A673 (cell line): Measurements from ENCODE around the gene ARRB1. TPM values are rescaled to one million over a fixed set of nuclear protein-coding genes. Genes with fewer than 3 reads are reported as not detected.

Experiments used
- BruUV-seq: library from RNA; stranded (reverse); fragments of 400-500 nt; replicated peaks from 2 replicates; lab custom pipeline; 2021; lab: Mats Ljungman, UMichigan
- CTCF ChIA-PET: fragments of 300-600 bp; sonication (Branson Sonifier 250); formaldehyde crosslinking; loops from one replicate; lab custom pipeline; 2022; ENCODE audit warnings: antibody characterized with exemption; lab: Charles Lee
- POLR2A ChIA-PET: fragments of 300-600 bp; sonication (Branson Sonifier 250); formaldehyde crosslinking; loops from one replicate; lab custom pipeline; 2022; ENCODE audit warnings: antibody characterized with exemption; ENCODE audit not compliant: low non-redundant PET; lab: Charles Lee
- DNase-seq: peaks from one replicate; pipeline ENCODE4 v3.0.0-alpha.2; 2015; ENCODE audit warnings: low spot score
- H3K27ac ChIP-seq: fragments of 200-600 bp; sonication (generic); 2 replicates; pipeline ENCODE4 v1.5.1; 2016; ENCODE audit warnings: mixed run types, low read depth, mild to moderate bottlenecking, mixed read lengths, antibody characterized with exemption, low read length; ENCODE audit not compliant: poor library complexity, severe bottlenecking
- H3K27me3 ChIP-seq: fragments of 200-600 bp; sonication (generic); replicated peaks from 2 replicates; pipeline ENCODE4 v1.6.1; 2017; ENCODE audit warnings: mixed run types, low read depth, mild to moderate bottlenecking, mixed read lengths, antibody characterized with exemption, low read length; ENCODE audit not compliant: insufficient read depth, poor library complexity
- H3K36me3 ChIP-seq: fragments of 200-600 bp; sonication (generic); 2 replicates; pipeline ENCODE4 v1.6.1; 2016; ENCODE audit warnings: mixed run types, mild to moderate bottlenecking, mixed read lengths, antibody characterized with exemption, low read length; ENCODE audit not compliant: insufficient read depth, poor library complexity, severe bottlenecking
- H3K4me1 ChIP-seq: fragments of 200-600 bp; sonication (generic); 2 replicates; pipeline ENCODE4 v1.6.1; 2017; ENCODE audit warnings: mixed run types, mild to moderate bottlenecking, mixed read lengths, antibody characterized with exemption, low read length; ENCODE audit not compliant: insufficient read depth, poor library complexity, severe bottlenecking
- H3K4me3 ChIP-seq: fragments of 200-600 bp; sonication (generic); 2 replicates; pipeline ENCODE4 v1.5.1; 2016; ENCODE audit warnings: low read depth, mixed run types, mild to moderate bottlenecking, mixed read lengths, low read length; ENCODE audit not compliant: poor library complexity, severe bottlenecking
- H3K9me3 ChIP-seq: fragments of 200-600 bp; sonication (generic); 2 replicates; pipeline ENCODE4 v1.6.1; 2016; ENCODE audit warnings: mixed run types, low read depth, mild to moderate bottlenecking, mixed read lengths, antibody characterized with exemption, low read length; ENCODE audit not compliant: poor library complexity, severe bottlenecking
- CTCF ChIP-seq: fragments of 300-800, 200-600 bp; sonication (generic); conservative IDR thresholded peaks from 2 replicates; pipeline ENCODE4 v1.5.1; 2017; ENCODE audit warnings: low read depth, mild to moderate bottlenecking, antibody characterized with exemption, low read length, moderate library complexity, mixed read lengths
- EZH2 ChIP-seq: fragments of 200-600 bp; sonication (generic); IDR thresholded peaks from 2 replicates; pipeline ENCODE4 v1.6.1; 2017; ENCODE audit warnings: borderline replicate concordance, low read depth, mild to moderate bottlenecking, mixed read lengths, antibody characterized with exemption, low read length; ENCODE audit not compliant: poor library complexity, severe bottlenecking
- intact Hi-C: fragments of 100-400 bp; cut with micrococcal nuclease; formaldehyde crosslinking; loops from one replicate; pipeline ENCODE4 v1.10.0; 2022; ENCODE audit not compliant: unreplicated experiment
- total RNA-seq: library from RNA; stranded (reverse); gene quantifications from 2 replicates; pipeline ENCODE4 v1.2.3, GENCODE V29; 2021

Gene ARRB1
- total RNA-seq, 1 experiment from 2014 or later, result 37.8 TPM

- intact Hi-C loops, result no loop called here
- Histone ChIP-seq H3K27me3 (no peaks in the 10 kb centered on the region), H3K9me3 (no peaks in the 10 kb centered on the region), H3K27ac (no peak overlapping the region), H3K4me1 (no peaks in the 10 kb centered on the region), H3K4me3 (no peak overlapping the region), H3K36me3 (no peaks in the 10 kb centered on the region)
- DNase-seq, result no peak
- TF ChIP-seq EZH2 (no peak), CTCF (no peak)
- ChIA-PET POLR2A (no interaction called here), CTCF (interaction anchor here (1.5 to 1.9 kb wide), 2 partner anchors 8 to 132 kb away, joined by 5 read pairs; no protein-coding TSS in a partner anchor)
- no TSS peak for BruUV-seq
These were observed 79.7 kb downstream of the ARRB1 start for GRCh38 chr11:75271730-75272129.

DNA sequence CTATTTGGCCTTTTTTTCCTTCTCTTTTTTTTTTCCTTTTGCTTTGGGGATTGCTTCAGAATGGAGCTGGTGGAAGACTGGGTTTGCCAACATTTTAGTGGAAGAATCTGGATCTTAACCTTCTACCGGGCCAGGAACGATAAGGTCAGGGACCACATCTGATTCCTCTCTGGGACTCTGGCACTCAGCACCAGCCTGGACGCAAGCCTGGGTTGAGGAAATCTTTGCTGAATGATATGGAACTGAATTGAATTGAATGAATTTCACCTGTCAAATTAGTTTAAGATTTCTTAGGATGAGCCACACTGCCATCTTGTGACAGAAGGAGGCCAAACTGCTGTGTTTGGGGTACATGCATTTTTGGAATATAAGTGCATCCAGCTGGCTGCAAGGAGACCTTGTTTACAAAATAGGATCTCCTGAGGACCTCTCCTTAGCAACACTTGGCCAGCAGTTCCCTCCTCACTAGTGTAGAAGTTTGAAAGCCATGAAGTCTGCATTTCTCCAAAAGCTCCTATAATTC lies 80.5 kb downstream of the ARRB1 start:
- Histone ChIP-seq H3K27me3 (no peaks in the 10 kb centered on the region), H3K4me3 (no peak overlapping the region), H3K36me3 (no peaks in the 10 kb centered on the region), H3K27ac (no peak overlapping the region), H3K9me3 (no peaks in the 10 kb centered on the region), H3K4me1 (no peaks in the 10 kb centered on the region)
- DNase-seq, result peak; percentile 47
- intact Hi-C loops, result no loop called here
- peak; percentile 64 for TF ChIP-seq CTCF
- no peak for TF ChIP-seq EZH2
- no TSS peak for BruUV-seq
- POLR2A ChIA-PET, result no interaction called here
- CTCF ChIA-PET, result interaction anchor here (0.8 to 1.9 kb wide), 4 partner anchors 9 to 131 kb away, joined by 3 to 7 read pairs (median 5); no protein-coding TSS in a partner anchor

DNA sequence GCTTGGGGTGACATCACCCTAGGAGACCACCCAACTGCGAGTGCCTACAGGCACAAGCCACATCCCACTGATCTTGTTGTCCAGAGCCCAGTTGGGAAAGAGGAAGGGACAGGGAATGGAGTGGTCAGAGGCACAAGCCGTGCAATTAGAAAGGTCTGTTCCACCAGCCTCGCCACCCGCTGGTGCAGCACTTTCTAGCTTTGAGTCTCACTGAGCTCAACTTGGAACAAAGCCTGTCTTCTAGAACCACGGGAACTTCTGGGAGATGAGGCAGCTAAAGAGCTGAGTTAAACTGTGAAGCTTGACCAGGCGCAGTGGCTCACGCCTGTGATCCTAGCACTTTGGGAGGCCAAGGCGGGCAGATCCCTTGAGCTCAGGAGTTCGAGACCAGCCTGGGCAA lies 81.6 kb downstream of the ARRB1 start:
- no TSS peak for BruUV-seq
- POLR2A ChIA-PET, result interaction anchor here (0.6 kb wide), 1 partner anchor 50 kb away, joined by 4 read pairs; no protein-coding TSS in a partner anchor
- H3K4me1 ChIP-seq, result no peaks in the 10 kb centered on the region
- H3K27ac ChIP-seq, result no peak overlapping the region
- TF ChIP-seq CTCF (no peak), EZH2 (no peak)
- no peaks in the 10 kb centered on the region for H3K9me3 ChIP-seq
- intact Hi-C loops, result no loop called here
- no peak for DNase-seq
- no peaks in the 10 kb centered on the region for H3K27me3 ChIP-seq
- H3K36me3 ChIP-seq, result no peaks in the 10 kb centered on the region
- no peak overlapping the region for H3K4me3 ChIP-seq
- CTCF ChIA-PET, result interaction anchor here (0.9 to 1.9 kb wide), 2 partner anchors 10 to 21 kb away, joined by 3 to 5 read pairs; no protein-coding TSS in a partner anchor
